Frontal cortex (tissue), 4 donors: ENCODE measurements around the gene PXN. TPM values are rescaled to one million over a fixed set of nuclear protein-coding genes. Genes with fewer than 3 reads are reported as not detected.
"Not testable (repeated sequence)": the region's sequence is repeated elsewhere in the genome, so short reads cannot be mapped to it uniquely, and the experiment has no call there.

ENCODE experiments used
- DNase-seq, 2 donors: peaks; one replicate each; pipeline ENCODE4 v3.0.0; 2012; ENCODE audit warnings: low spot score in 2 of 2
- FAIRE-seq: peaks from 2 replicates; lab custom pipeline; 2012; peaks lifted over from hg19 to GRCh38; lab: Jason Lieb, UNC
- total RNA-seq: library from RNA; depleted of rRNA; stranded (reverse); fragments of >200 nt; gene quantifications from one replicate; pipeline ENCODE4 v1.2.3, GENCODE V29; 2014
- donor health status: control.
- donor health status: control.
- donor health status: control.

The PXN gene
- total RNA-seq, 1 donor from 2014 or later = 2.4 TPM

DNA sequence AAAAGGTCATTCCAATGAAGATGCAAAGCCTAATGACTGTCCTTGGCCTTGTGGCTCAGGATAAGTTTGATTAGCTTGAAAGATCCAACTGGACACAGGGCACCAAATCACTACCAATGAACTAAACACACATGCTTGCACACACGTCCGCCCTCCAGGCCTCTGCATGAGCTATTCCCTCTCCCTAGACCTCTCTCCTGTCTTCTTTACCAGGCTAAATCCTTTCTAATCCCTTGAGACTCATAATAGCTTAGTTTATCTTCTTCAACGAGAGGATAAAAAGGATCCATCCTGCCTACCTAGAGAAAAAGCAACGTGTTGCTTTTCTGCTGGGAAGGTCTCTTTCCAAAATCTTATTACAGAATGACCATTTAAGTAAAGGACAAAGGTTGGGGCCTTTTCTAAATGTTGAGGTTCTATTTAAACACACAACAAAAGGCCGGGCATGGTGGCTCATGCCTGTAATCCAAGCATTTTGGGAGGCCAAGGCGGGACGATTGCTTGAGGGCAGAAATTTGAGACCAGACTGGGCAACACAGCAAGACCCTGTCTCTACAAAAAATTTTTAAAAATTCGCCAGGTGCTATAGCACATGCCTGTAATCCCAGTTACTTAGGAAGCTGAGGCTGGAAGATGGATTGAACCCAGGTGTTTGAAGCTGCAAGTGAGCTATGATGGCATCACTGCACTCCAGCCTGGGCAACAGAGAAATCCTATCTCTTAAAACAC lies 22.4 kb downstream of the PXN start:
- no peak for FAIRE-seq
- DNase-seq = no peak

DNA sequence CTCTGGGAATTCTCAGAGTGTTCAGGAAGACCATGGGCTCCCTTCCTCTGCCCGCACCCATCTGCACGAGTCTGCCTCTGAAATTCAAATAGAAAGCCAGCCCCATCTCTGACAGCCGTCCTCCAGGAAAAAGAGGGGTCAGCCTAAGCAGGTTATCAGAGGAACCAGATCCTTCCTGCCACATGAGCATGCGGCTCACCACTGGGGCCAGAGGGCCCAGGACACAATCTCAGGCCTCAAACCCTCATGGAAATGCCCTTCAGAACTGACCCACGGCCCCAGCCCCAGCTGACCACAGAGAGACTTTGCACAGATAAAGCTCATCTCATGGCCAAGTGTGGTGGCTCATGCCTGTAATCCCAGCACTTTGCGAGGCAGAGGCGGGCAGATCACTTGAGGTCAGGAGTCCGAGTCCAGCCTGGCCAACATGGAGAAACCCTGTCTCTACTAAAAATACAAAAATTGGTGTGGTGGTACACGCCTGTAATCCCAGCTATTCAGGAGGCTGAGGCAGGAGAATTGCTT lies 23.2 kb downstream of the PXN start:
- FAIRE-seq (no peak), DNase-seq (no peak)

DNA sequence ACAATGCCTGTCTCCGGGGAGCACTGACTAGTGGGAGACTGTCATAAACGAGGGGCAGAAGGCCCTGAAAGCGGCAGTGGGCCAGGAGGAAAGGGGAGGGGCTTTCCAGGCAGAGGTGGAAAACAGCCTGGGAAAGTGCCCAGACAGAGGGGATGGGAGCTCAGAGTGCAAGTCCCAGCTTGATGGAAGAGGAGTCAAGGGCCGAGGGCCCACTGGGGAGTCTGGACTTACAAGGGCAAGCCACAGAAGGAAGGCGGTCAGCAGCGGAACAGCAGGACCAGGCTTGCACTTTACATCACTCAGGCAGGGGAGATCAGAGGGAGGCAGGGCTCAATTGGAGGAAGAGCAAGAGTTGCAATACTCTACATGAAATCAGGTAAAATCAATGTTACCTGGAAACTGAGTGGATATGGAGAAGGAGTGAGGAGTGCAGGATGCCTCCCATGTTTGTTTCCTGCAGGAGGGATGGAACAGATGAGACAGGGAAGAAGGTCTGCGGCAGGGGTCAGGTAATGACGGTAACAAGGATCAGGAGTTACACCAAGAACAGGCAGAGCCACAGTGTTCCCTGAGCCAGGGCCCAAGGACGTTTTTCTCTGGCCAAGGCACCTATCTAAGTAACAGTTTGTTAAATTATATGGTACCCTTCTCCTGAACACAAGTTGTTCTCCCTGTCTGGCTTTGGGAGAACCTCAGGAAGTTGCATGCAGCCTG lies 23.8 kb downstream of the PXN start:
- FAIRE-seq (no peak), DNase-seq (no peak)

DNA sequence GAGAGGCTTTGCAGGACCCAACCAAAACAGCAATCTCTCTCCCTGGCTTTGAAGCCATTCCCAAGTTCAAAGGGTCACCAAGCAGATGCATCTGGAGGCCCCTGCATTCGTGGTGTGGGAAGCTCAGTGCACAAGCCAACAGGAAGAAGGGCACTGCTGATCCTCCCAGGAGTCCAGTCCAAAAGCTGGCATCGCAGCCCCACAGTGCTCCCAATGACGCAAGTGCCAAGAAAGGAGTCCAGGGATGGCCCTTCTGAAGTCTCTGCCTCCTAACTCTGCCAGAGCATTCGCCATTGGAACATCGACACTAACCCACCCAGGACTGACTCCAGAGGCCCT lies 25.1 kb downstream of the PXN start:
- no peak for DNase-seq
- FAIRE-seq = no peak

DNA sequence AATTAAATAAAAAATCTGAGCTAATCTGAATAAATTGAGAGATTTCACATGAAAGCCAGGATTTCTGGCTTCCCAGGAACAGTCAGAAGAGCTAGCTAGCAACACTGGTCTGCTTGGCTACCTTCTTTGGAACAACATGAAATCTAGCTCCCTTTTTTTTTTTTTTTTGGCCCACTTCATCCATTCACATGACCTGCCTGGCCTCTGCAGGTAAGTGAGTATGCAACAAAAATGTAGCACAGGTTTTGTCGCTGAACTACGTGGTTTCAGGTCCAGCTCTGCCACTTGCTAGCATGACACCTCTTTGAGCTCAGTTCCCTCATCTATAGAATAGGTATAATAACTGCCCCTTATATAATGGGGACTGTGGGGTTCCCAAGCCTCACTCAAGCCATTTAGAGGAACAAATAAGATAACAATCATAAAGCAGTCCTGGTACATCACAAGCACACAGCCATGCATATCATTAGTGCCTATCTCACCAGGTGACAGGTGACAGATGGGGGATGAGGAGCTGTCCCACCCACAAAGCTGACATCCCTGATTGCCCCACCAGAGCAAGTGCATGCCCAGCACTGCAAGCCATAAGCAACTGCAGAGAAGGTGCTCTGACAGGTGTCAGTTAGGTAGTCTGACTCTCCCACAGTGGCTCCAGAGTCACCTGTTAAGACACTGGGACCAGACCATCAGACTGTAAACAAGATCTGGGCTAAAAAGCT lies 25.6 kb downstream of the PXN start:
- DNase-seq = no peak
- no peak for FAIRE-seq

DNA sequence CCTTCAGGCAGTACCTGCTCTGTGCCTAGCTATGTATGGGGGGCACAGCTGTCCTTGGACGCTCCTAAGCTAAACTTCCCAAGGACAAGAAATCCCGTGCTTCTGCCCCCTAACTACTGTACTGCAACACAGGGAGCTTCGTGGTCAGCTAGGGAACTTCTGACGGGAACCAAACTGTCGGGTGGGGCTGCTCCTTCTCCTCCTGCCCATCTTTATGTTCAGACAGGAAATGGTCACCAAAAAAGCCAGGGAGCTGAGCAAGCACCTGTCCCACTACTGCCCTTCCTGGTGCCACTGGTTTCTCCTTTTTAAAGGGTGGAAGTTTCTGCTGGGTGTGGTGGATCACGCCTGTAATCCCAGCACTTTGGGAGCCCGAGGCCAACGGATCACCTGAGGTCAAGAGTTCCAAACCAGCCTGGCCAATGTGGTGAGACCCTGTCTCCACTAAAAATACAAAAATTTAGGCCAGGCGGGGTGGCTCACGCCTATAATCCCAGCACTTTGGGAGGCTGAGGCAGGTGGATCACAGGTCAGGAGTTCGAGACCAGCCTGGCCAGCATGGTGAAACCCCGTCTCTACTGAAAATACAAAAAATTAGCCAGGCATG lies 26.6 kb downstream of the PXN start:
- DNase-seq (no peak), FAIRE-seq (no peak)

DNA sequence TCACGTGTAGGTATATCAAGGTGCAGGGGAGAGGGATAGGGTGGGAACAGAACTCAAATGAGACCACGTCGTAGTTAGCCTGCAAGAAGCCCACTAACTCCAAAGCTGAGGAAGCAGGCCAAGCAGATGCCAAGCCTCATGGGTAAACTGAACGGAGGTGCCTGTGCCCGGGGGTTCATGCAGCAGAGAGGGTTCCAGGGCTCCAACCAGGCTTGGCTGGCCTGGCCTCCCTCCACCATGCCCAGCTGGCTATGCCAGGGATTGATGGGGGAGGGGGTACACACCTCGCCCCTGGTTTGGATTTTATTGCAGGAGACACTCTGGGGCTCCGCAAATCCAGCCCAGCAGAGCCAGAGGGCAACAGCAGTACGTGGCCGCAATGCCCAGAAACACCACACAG lies 27.3 kb downstream of the PXN start:
- DNase-seq = no peak
- no peak for FAIRE-seq

DNA sequence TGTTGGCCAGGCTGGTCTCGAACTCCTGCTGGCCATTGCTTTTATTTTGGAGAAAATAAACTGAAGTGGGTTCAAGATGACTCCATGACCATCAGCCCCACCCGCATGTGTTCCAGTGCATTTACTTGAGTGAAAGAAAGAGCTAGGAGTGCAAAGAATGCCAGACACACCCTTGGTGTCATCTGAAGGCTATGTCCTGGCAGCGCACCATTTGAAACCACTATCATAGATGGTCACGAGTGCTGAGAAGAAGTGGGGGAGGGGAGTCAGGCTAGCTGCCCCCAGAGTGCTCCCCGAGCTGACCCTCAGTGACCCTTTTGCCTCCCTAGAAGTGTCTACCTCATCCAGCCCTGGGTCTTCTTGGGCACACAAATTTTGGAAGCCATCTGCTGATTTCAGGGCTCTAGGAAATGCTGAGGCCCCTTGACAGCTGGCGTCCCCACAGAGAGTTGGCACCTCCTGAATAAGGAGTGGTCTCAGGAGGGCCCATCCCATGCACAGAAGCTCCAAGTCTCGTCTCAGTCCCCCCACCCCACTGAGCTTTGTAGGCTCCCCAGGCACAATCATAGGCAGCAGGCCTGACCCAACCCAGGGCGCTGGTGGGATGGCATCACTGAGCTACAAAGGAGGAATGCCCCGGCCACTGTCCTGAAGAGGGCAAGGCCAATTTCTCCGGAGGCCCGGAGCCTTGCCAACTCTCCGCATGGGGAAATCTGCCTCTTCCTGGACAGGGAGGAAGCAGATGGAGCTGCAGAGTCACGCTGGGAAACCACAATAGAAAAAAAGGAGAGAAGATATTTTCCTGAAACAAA lies 28.0 kb downstream of the PXN start:
- no peak for DNase-seq
- no peak for FAIRE-seq

DNA sequence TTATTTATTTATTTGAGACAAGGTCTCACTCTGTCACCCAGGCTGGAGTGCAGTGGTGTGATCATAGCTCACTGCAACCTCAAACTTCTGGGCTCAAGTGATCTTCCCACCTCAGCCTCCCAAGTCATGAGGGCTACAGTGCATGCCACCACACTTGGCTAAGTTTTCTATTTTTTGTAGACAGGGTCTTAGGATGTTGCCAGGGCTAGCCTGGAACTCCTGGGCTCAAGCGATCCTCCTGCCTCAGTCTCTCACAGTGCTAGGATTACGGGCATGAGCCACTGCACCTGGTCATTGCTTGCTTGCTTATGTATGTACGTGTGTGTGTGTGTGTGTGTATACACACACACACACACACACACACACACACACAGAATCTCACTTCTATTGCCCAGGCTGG lies 28.7 kb downstream of the PXN start:
- FAIRE-seq = not testable (repeated sequence)

DNA sequence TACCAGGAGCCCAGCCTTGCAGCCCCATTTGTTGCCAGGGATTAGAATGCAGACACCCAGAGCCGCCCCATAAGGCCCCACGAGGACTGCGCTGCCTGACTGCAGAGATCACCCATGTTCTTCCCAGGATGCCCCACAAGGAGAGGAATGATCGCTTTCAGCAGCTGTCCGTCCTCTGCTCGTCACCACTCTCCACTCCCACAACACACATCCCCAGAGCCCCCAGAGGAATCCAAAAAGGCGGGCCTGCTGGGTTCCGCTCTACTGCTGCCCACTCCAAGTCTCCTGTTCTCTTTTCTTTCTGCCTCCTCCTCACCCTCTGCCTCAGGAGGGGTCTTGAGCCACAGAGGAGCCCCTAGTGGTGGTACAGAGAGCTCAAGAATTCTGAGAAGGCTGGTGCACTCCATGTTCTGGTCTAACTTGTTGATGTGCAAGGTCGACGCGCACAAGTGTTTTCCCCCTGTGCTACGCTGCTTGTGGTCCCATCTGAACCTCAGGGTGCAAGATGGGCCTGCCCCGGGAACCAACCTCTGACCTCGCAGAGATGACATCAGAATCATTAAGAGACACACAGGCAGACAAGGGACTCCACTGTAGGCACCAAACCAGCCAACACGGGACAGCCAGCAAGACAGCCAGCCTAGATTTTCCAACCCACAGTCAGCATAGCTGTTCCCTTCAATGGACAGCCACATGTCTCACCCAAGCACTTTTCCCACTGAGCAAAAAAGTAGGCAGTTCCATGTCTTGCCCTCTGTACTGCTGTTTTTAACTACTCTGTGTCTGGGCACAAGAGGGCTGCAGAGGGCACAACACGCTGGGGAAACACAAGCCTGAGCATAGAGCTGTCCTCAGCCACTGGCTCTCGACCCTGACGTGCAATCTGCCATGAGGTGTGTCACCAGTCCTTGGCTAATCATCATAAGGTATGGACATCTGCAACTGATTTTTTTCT lies 29.9 kb downstream of the PXN start:
- DNase-seq = no peak
- FAIRE-seq = no peak

More for the DNA sequence above, 28.7 kb downstream of the PXN start:
- not testable (repeated sequence) for DNase-seq

DNA sequence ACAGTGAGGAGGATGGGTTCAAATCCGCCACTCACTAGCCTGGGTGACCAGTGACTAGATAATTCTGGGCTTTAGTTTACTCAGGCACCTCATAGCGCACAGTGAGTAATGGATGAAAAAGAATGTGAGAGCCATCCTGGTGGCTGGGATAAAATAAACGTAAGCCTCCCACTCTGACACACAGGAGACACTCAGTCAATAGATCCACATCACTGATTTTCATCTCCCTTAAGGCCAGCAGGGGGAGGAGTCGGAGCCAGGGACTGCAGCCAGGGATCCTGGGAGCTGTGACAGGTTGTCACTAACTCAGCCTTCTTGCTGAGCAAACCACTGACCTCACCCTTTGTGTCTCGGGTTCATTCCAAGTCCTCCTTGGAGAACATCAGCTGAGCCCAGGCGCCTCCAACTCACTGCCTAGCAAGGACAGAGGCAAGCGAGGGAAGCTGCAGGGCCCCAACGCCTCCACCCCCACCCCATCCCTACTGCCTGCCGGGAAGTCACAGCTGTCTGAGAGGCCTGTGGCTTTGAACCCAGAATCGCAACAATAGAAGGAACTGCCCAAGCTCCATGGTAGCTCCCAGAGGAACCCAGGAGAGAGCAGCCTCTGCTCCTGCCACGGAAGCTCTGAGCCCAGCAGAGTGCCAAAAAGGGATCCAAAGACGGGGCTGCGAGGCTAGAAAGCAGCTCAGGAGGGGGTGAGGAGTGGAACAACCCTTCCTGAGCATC lies 30.7 kb downstream of the PXN start:
- DNase-seq (peak in 1 of 2 donors; percentile 79), FAIRE-seq (no peak)

DNA sequence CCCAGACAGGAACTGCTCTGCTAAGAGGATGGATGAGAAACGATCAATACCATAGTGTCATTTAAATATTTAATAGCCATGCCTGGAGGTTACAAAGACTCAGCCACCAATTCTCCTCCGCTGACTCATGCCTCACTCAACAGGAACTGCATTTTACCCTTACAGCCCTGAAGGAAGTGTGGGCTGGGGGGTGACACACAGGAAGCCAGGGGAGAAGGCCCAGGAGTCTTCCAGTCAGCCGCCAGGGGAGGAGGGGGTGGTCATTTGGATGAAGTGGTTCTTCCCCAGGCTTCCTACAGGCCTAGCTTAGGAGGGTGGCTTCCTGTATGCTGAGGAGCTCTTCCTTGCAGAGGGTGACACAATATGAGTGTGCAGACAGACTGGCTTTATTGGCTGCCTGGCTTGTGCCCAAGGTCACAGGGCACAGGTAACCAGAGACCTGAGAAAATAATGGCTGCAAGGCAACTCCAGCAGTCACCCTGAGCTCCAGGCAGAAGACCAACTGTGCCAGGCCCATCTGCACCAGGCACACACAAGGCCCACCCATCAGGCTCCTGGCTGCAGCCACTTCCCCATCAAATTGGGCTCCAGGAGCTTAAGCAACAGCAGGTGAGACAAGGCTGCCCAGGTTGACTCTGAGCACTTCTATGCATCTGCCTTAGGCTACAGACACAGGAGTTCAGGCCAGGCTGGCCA lies 34.1 kb downstream of the PXN start:
- no peak for FAIRE-seq
- DNase-seq = no peak

DNA sequence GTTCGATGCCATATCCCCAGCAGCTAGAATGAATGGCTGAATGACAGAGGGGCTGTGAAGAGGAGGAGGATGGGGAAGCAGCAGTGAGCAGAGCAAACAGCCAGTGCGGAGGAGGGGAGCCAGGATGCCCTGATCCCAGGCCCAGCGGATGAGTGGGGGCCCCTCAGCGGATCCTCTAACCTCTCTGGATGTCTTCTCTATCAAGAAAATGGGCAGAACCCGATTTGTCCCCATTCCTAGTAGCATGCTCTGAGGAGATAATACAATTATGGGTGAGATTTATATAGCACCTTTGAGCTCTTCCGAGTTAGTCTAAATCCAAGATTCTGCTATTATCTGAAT lies 34.6 kb downstream of the PXN start:
- DNase-seq = no peak
- FAIRE-seq = no peak

DNA sequence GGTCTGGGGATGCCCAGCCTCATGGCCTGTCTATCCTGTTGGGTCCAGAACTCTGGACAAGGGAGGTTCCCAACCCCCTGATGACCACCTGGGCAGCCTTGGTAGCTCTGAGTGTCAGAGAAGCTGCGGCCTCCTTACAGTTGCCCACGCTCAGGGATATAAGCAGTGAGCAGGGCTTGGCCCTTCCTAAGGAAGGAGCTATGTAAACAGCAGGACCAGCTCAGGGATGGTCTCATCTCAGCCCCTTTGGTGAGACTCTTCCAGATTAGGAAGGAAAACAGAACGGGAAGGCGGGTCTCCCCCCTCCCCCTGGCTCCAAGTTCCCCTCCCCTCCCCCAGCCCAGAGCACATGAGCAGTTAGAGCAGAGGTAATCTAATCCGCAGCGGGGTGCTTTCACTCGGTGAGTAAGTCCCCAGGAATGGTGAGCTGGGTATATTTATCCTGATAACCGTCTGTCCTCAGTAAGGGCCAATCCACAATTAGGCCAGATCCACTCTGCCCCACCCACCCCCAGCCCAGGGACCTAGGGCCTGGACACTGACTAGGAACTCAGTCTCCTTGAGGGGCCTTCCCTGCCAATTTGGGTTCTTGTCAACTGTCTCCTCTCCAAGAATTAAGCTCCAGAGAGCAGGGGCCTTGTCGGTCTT lies 35.1 kb downstream of the PXN start:
- FAIRE-seq (no peak), DNase-seq (no peak)

DNA sequence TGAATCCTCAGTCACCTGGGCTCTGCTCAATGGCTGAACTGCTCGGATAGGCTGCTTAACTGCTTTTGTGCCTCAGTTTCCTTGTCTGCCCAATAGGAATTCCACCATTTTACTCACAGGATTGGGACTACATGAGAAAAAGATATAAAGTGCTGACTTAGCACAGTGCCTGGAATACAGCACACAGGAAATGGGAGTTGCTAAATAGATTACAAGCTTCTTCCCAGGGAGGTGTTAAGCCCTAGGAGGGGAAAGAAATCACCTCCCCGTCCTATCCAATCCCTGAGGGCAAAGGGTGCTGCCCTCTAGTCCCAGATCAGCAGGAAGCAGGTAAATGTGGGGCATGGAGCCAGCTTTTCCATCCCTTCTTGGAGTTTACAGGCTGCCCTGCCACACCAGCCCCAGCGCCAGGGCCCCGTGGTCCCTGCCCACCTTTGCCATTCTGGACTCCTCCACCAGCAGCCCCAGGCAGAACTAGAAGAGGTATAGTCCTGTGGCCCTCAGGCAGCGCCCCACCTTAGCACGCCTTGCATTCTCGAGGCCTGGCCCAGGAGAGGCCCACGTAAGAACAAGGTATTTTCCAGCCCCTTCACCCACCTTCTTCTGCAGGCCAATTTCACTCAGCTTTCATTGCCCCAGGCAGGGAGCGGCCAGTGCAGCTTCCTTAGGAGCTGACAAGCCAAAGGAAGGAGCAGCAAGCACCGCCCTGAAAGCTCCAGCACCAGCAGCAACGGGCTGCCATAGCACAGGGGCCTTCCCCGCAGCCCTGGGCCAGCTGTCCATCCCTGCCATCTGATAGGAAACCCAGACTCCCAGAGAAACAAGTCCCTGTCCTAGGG lies 35.8 kb downstream of the PXN start:
- DNase-seq (no peak), FAIRE-seq (no peak)

DNA sequence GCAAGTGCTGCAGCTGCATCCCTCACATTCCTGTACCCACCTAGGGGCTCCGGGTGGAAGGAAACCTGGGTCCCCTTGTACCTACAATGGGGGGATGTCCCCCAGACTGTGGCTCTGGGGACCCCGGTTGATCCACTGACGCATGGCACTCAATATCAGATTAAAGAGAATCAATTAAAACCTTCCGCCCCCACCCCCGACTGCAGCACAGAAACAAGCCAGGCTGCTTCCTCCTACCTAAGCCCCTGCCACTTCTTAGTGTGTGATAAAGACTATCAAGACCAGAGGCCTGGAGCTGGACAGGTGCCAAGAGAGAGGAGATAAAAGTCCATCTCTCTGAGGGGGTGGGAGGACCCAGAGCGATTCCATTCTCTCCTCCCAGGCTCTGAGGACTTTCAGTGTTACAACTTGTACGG lies 36.5 kb downstream of the PXN start:
- DNase-seq (no peak), FAIRE-seq (no peak)
